ENCODE measurements around the gene OTUB1. TPM values are rescaled to one million over a fixed set of nuclear protein-coding genes. Genes with fewer than 3 reads are reported as not detected.

Gene OTUB1
- 96.9 and 103 TPM in 2 replicates for total RNA-seq (2022)
- Bru-seq, nascent RNA, result percentile 60 among the genes with signal in this experiment
- BruChase-seq, experiment 1, labeled RNA remaining after a 6-hour chase, result percentile 84 among the genes with signal in this experiment
- percentile 71 among the genes with signal in this experiment for BruChase-seq, experiment 2, labeled RNA remaining after a 2-hour chase
- long read RNA-seq, transcript OTUB1-209 (7 exons, 1,729 nt), result major isoform, 211 of 314 reads
- long read RNA-seq, transcript OTUB1-201 (6 exons, 2,493 nt), result minor isoform, 26 of 314 reads
- long read RNA-seq, partial matches to known transcripts, result 64 of 314 reads
- long read RNA-seq, other reads (novel, unspliced or antisense), result 12 of 314 reads

- Mint-ChIP-seq H3K9me3 (ENCODE audit: low read depth, unreplicated experiment) (no peaks in the 10 kb centered on the region), H3K27me3 (ENCODE audit: unreplicated experiment) (no peaks in the 10 kb centered on the region), H3K4me3 (ENCODE audit: low read depth, unreplicated experiment) (peak within 1 kb of the TSS; percentile 76), H3K36me3 (ENCODE audit: insufficient read depth, unreplicated experiment) (peaks cover 47% of the 10 kb centered on the region), H3K27ac (ENCODE audit: unreplicated experiment) (peak within 1 kb of the TSS; percentile 77), H3K4me1 (ENCODE audit: low read depth, unreplicated experiment) (peaks cover 22% of the 10 kb centered on the region)
- peak; percentile 96 for DNase-seq
- CTCF ChIA-PET, result no interaction called here
- BruUV-seq (replicated peaks), result no TSS peak
- intact Hi-C loops (cut with micrococcal nuclease; ENCODE audit: unreplicated experiment), result no loop called here
- TF ChIP-seq CTCF (IDR thresholded peaks at IDR 0.05; ENCODE audit: unreplicated experiment), result no peak
These were observed at the start of gene OTUB1 for GRCh38 chr11:63986156-63986931. OTUB1 (plus strand) TSS chr11:63986438; CDS start chr11:63986457, 19 bp downstream.

- intact Hi-C loops (cut with micrococcal nuclease; ENCODE audit: unreplicated experiment), result no loop called here
- H3K27me3 Mint-ChIP-seq (ENCODE audit: unreplicated experiment), result no peaks in the 10 kb centered on the region
- CTCF ChIA-PET, result interaction anchor here (0.7 kb wide), 1 partner anchor 13 kb away, joined by 4 read pairs; no protein-coding TSS in a partner anchor
- peaks cover 18% of the 10 kb centered on the region for H3K4me1 Mint-ChIP-seq (ENCODE audit: low read depth, unreplicated experiment)
- peak; percentile 69 for DNase-seq
- H3K27ac Mint-ChIP-seq (ENCODE audit: unreplicated experiment), result peak overlapping the region; percentile 77
- H3K36me3 Mint-ChIP-seq (ENCODE audit: insufficient read depth, unreplicated experiment), result peaks cover 27% of the 10 kb centered on the region
- no TSS peak for BruUV-seq (replicated peaks)
- no peak for TF ChIP-seq CTCF (IDR thresholded peaks at IDR 0.05; ENCODE audit: unreplicated experiment)
- no peaks in the 10 kb centered on the region for H3K9me3 Mint-ChIP-seq (ENCODE audit: low read depth, unreplicated experiment)
- H3K4me3 Mint-ChIP-seq (ENCODE audit: low read depth, unreplicated experiment), result peak overlapping the region; percentile 93
These were observed 48.3 kb upstream of the OTUB1 start for GRCh38 chr11:63937713-63938478.

GRCh38 chr11:63938479-63939396 is 47.5 kb upstream of the OTUB1 start, which contains the start of gene NAA40:
NAA40 (plus strand) TSS chr11:63939002; CDS start chr11:63939097, 95 bp downstream.
- TF ChIP-seq CTCF (IDR thresholded peaks at IDR 0.05; ENCODE audit: unreplicated experiment), result no peak
- Mint-ChIP-seq H3K27ac (ENCODE audit: unreplicated experiment) (peak within 1 kb of the TSS; percentile 92), H3K4me1 (ENCODE audit: low read depth, unreplicated experiment) (peaks cover 18% of the 10 kb centered on the region), H3K9me3 (ENCODE audit: low read depth, unreplicated experiment) (no peaks in the 10 kb centered on the region), H3K4me3 (ENCODE audit: low read depth, unreplicated experiment) (peak within 1 kb of the TSS; percentile 93), H3K36me3 (ENCODE audit: insufficient read depth, unreplicated experiment) (peaks cover 27% of the 10 kb centered on the region), H3K27me3 (ENCODE audit: unreplicated experiment) (no peaks in the 10 kb centered on the region)
- BruUV-seq (replicated peaks), result no TSS peak
- CTCF ChIA-PET, result interaction anchor here (0.6 kb wide), 1 partner anchor 32 kb away, joined by 8 read pairs; no protein-coding TSS in a partner anchor
- intact Hi-C loops (cut with micrococcal nuclease; ENCODE audit: unreplicated experiment), result no loop called here
- DNase-seq, result peak; percentile 98

All from Calu3 (cell line).